Upper lobe of right lung (tissue), 1 donor: Measurements from ENCODE around the gene ZNF592. TPM values are rescaled to one million over a fixed set of nuclear protein-coding genes. Genes with fewer than 3 reads are reported as not detected.
A peak's percentile ranks its signal among the peaks of the same experiment; 100 is the strongest.

Experiments used
- ATAC-seq: fragments of 200-7000 bp; cut with Tn5 transposase; one replicate; pipeline ENCODE4 v1.9.1; 2020; ENCODE audit warnings: mild to moderate bottlenecking, moderate library complexity
- DNase-seq: peaks from one replicate; pipeline ENCODE4 v3.0.0-alpha.2; 2020
- H3K27ac ChIP-seq: fragments of 200-600 bp; one replicate; pipeline ENCODE4 v1.8.0; 2022
- H3K27me3 ChIP-seq: fragments of 200-600 bp; one replicate; pipeline ENCODE4 v1.8.0; 2022; ENCODE audit warnings: mild to moderate bottlenecking
- H3K36me3 ChIP-seq: fragments of 200-600 bp; one replicate; pipeline ENCODE4 v1.8.0; 2022
- H3K4me1 ChIP-seq: fragments of 200-600 bp; one replicate; pipeline ENCODE4 v1.8.0; 2022
- H3K4me3 ChIP-seq: fragments of 200-600 bp; one replicate; pipeline ENCODE4 v1.8.0; 2022; ENCODE audit warnings: mild to moderate bottlenecking
- H3K9me3 ChIP-seq: fragments of 200-600 bp; one replicate; pipeline ENCODE4 v1.8.0; 2022
- intact Hi-C: fragments of 100-400 bp; cut with DNase I; formaldehyde crosslinking; loops from one replicate; pipeline ENCODE4 v1.11.0; 2022
- total RNA-seq: library from RNA; stranded (reverse); fragmentation: NEBNext Ultra II Directional; extraction: Animal tissue kit (Norgen Biotek cat#: 25700); gene quantifications from one replicate; pipeline ENCODE4 v1.2.1, GENCODE V29; 2021
- TF ChIP-seq, protein P1 (sequence below): fragments of 200-600 bp; IDR thresholded peaks from one replicate; pipeline ENCODE4 v1.8.0; 2022; ENCODE audit warnings: antibody characterized with exemption
- donor health status: DM: no; HTN: yes; CAD: no; lungs with severe emphysema.

ZNF592 gene
- total RNA-seq, 1 donor from 2014 or later = 33.3 TPM

DNA sequence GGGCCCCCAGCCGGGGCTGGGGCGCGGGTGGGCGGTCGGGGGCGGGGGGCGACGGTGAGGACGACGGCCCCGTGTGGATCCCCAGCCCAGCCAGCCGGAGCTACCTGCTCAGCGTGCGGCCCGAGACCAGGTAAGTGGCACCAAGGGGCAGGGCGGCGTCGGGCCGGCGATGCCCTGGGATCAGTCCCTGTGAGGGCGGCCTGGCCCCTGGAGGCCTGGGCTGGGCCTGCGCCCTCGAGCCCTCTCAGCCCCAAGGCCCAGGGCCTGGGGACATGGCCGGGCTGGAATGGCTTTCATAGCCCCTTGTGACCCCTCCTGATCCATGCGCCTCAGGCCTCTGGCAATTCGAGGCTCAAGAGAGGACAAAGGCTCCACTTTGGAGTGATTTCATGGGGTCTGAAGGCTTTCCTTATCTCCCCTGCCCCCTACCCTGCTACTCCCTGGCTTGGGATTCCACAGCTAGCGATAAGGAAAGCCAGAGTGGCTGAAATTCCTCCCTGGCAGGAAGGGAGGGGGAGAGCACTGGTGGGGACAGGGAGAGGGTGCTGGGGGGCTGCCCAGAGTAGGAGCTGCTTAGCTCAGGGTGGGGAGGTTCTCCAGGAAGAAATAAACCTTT is 69.2 kb downstream of the ZNF592 start:
- TF ChIP-seq, protein P1, sequence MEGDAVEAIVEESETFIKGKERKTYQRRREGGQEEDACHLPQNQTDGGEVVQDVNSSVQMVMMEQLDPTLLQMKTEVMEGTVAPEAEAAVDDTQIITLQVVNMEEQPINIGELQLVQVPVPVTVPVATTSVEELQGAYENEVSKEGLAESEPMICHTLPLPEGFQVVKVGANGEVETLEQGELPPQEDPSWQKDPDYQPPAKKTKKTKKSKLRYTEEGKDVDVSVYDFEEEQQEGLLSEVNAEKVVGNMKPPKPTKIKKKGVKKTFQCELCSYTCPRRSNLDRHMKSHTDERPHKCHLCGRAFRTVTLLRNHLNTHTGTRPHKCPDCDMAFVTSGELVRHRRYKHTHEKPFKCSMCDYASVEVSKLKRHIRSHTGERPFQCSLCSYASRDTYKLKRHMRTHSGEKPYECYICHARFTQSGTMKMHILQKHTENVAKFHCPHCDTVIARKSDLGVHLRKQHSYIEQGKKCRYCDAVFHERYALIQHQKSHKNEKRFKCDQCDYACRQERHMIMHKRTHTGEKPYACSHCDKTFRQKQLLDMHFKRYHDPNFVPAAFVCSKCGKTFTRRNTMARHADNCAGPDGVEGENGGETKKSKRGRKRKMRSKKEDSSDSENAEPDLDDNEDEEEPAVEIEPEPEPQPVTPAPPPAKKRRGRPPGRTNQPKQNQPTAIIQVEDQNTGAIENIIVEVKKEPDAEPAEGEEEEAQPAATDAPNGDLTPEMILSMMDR = no peak

DNA sequence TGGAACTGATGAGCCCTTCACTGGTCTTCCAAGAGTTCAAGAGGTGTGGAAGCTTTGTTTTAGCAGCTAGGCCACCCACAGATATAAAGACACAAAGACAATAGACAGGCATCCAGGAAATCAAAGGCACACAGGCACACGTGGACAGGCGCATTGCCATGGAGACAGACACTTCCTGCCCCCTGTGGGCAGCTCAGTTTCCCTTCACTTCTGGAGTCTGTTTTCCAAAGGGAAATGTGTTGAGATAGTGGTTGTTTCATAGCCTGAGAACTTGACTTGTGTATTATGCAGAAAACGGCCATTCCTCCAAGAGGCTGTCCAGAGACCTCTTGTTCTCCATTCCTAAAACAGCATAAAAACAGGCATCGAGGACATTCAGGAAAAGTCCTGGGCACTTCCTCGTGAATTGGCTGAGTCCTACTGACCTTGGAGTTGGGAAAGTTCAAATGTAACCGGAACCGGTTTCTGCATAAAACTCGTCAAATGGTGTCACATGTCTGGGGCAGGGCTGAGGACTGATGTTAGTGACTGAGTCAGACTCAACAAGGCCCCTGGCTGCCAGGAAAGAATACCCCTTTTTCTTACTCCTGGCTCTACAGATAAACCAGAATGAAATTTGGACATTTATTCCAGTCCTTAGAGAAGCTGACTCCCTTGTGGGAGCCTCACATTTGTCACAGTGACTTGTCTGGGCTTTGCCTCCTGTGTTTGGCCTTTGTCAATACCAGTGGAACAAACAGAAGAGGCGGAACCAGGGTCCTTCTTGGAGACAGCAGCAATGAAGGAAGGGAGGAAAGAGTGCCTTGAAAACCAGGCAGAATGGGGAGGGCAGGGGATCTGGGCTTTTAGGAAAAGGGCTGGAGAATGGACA is 70.1 kb downstream of the ZNF592 start:
- Histone ChIP-seq H3K36me3 (no peaks in the 10 kb centered on the region), H3K4me3 (peak overlapping the region; percentile 32), H3K27ac (peak overlapping the region; percentile 81), H3K9me3 (no peaks in the 10 kb centered on the region), H3K4me1 (peaks cover 45% of the 10 kb centered on the region), H3K27me3 (no peaks in the 10 kb centered on the region)
- ATAC-seq (peak; percentile 58), DNase-seq (peak; percentile 56)
- TF ChIP-seq, protein P1 = no peak
- intact Hi-C loops = no loop called here

More for the DNA sequence above, 69.2 kb downstream of the ZNF592 start:
- peak; percentile 74 for DNase-seq
- ATAC-seq = peak; percentile 60
- Histone ChIP-seq H3K27me3 (no peaks in the 10 kb centered on the region), H3K4me1 (peaks cover 39% of the 10 kb centered on the region), H3K36me3 (no peaks in the 10 kb centered on the region), H3K4me3 (peak overlapping the region; percentile 32), H3K9me3 (no peaks in the 10 kb centered on the region), H3K27ac (peak overlapping the region; percentile 81)
- intact Hi-C loops = no loop called here

- peak; percentile 3 for ATAC-seq
- no peak overlapping the region for H3K4me3 ChIP-seq
- intact Hi-C loops = no loop called here
Observed at GRCh38 chr15:84819291-84819768, 70.9 kb downstream of the ZNF592 start.

DNA sequence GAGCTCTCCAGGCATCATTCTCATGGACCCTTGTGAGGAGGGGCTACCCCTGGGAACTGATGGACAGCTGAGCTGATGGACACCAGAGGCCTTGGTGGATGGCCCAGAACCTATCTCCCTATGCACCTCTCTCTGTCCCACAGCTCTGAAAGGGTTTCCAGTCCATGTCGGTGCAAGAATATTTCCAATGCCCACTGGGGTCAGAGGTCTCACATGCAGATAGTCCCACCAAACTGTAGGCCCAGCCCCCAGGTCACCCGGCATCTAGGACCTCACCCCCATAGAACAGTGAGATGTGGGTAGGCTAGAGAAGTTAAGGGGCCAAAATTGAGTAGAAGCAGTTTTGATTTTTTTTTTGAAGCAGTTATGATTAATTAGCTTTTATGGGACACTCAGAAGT is 71.4 kb downstream of the ZNF592 start:
- H3K27ac ChIP-seq = no peak overlapping the region
- no peak overlapping the region for H3K4me3 ChIP-seq
- ATAC-seq (no peak), DNase-seq (no peak)
- H3K4me1 ChIP-seq = peaks cover 52% of the 10 kb centered on the region
- TF ChIP-seq, protein P1 = no peak
- intact Hi-C loops = no loop called here
- H3K36me3 ChIP-seq = no peaks in the 10 kb centered on the region
- no peaks in the 10 kb centered on the region for H3K27me3 ChIP-seq
- no peaks in the 10 kb centered on the region for H3K9me3 ChIP-seq

More at GRCh38 chr15:84819291-84819768, 70.9 kb downstream of the ZNF592 start:
- Histone ChIP-seq H3K4me1 (peaks cover 52% of the 10 kb centered on the region), H3K9me3 (no peaks in the 10 kb centered on the region), H3K27me3 (no peaks in the 10 kb centered on the region), H3K36me3 (no peaks in the 10 kb centered on the region), H3K27ac (peak overlapping the region; percentile 81)
- peak; percentile 55 for DNase-seq
- TF ChIP-seq, protein P1 = no peak

DNA sequence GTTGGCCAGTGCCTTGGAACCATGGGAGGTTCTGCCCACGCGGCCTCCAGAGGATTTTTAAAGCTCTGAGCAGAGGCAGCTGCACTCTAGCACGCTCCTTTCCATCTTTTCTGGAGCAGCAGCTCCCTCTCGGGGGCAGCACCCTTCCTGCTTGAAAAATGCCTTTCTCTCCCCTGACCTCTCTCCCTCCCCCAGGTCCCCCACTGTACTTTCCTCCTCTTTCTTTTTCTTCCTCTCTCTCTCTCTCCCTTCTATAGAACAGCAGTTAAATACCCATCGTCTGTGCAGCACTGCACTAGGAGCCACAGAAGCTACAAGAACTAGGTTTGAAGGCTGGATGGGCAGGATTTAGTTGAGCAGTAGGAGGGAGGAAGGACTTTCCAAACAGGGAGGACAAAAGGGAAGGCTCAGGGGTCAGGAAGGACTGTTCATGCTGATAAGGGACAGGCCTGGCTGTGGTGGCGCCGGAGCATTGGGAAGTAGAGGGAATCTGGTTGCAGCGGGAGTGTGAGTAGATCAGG is 73.2 kb downstream of the ZNF592 start:
- no peak overlapping the region for H3K4me3 ChIP-seq
- DNase-seq (peak; percentile 37), ATAC-seq (no peak)
- no peak overlapping the region for H3K27ac ChIP-seq
- intact Hi-C loops = no loop called here
- H3K4me1 ChIP-seq = peaks cover 52% of the 10 kb centered on the region
- no peaks in the 10 kb centered on the region for H3K36me3 ChIP-seq
- TF ChIP-seq, protein P1 = peak; percentile 18
- H3K9me3 ChIP-seq = no peaks in the 10 kb centered on the region
- H3K27me3 ChIP-seq = no peaks in the 10 kb centered on the region
